ENCODE data around the gene PRKG1.

PRKG1 gene

DNA sequence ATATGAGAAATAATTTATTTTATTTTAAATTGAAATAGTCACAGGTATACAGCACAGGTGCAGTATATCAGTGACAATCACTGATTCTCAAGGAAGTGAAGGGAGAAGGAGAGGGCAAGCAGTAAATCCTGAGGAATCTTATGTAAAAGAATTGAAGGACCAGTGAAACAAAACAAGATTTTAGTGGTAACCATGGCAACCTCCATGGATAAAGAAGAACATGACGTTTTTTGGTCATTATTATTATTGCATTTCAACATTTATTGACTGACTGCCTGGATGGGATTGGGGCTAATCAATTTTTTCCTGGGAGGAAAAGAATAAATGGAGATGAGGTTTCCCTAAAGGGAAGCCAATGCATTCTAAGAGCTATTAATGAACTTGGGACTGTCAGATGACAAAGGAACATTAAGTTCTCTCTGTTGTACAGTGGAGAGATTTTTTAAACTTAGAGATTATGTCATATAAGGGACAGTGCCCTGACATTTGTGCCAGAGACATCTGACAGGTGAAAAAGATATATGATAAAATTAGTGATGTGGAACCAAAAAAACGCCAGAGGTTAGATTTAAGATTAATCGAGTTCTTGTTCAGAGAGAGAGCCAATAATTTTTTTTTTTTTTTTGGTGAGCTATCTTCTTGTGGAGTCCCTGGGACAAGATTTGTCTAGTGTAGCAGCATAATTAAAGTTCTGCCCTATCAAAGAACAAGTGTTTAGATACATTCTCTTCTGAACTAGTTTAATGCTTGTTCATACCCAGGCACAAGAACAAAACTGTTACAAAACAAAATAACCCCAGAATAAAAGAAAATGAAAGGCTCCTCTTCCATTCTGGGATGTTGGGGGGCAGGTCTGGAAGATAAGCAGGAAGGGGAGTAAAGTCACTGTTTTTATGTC is 345.2 kb downstream of the PRKG1 start:
- DNase-seq = no peak
- Histone ChIP-seq H3K36me3 (no peaks in the 10 kb centered on the region), H3K27me3 (ENCODE audit: insufficient read depth, low read depth, severe bottlenecking) (no peaks in the 10 kb centered on the region), H3K9me3 (ENCODE audit: severe bottlenecking) (no peaks in the 10 kb centered on the region), H3K4me3 (ENCODE audit: low read depth, low read length) (no peak overlapping the region), H3K27ac (no peak overlapping the region)
- TF ChIP-seq, protein P1, sequence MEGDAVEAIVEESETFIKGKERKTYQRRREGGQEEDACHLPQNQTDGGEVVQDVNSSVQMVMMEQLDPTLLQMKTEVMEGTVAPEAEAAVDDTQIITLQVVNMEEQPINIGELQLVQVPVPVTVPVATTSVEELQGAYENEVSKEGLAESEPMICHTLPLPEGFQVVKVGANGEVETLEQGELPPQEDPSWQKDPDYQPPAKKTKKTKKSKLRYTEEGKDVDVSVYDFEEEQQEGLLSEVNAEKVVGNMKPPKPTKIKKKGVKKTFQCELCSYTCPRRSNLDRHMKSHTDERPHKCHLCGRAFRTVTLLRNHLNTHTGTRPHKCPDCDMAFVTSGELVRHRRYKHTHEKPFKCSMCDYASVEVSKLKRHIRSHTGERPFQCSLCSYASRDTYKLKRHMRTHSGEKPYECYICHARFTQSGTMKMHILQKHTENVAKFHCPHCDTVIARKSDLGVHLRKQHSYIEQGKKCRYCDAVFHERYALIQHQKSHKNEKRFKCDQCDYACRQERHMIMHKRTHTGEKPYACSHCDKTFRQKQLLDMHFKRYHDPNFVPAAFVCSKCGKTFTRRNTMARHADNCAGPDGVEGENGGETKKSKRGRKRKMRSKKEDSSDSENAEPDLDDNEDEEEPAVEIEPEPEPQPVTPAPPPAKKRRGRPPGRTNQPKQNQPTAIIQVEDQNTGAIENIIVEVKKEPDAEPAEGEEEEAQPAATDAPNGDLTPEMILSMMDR (IDR thresholded peaks at IDR 0.05; ENCODE audit: low read depth, low read length) = no peak

DNA sequence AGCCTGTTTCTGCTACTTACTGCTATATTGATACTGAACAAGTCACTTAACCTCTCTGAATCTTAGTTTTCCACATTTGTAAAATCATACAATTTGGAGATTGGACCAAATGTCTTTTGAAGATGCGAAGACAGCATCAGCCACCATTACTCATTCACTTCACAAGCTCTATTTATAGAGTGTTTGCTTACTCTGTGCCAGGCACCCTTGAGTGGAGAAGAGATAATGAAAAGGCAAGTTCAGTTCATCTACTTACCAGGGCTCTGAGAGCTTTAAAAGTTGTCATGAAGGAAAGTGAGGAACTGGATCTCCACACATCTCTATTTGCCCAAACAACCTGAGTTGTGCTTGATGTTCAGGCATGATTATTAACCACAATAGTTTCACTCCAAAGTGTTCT is 347.6 kb downstream of the PRKG1 start:
- Histone ChIP-seq H3K4me3 (ENCODE audit: low read depth, low read length) (no peak overlapping the region), H3K27ac (no peak overlapping the region), H3K9me3 (ENCODE audit: severe bottlenecking) (no peaks in the 10 kb centered on the region), H3K27me3 (ENCODE audit: insufficient read depth, low read depth, severe bottlenecking) (no peaks in the 10 kb centered on the region), H3K36me3 (no peaks in the 10 kb centered on the region)
- DNase-seq = no peak
- TF ChIP-seq, protein P1 (IDR thresholded peaks at IDR 0.05; ENCODE audit: low read depth, low read length) = no peak

DNA sequence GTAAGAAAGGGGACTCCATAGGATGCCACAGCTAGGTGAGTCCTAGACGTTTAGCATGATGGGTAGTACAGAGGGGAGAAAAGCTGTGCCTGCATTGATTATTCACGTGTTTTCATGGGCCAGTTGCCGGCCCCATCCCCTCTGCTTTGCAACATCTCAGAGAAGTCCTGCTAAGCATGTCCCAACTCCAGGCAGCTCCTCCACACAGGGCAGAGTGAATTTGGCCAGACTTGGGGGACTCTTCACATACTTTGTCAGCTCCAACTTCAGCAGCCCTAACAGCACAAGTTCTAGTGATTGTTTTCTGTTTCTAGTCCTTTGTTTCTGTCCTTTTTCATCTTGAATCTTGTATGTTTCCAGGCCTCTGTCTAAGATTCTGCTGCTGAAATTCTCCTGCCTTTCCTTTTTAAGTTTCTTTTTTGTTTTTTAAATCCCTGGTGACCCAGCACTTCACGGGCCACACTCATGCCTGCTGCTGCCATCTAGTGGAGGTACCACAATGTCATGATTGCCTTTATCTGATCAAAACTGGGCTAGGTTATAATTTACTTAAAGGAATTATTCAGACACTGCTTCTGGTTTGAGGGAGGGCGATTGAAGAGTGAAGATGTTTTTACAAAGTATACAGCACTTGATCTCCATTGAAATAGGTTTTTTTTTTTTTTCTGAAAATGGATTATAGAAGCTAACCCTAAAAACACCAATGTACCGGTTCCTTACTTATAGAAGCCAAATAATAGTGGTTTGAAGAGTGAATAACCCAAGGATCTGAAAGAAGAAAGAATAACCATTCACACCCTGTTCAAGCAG is 348.2 kb downstream of the PRKG1 start:
- H3K27ac ChIP-seq = no peak overlapping the region

DNA sequence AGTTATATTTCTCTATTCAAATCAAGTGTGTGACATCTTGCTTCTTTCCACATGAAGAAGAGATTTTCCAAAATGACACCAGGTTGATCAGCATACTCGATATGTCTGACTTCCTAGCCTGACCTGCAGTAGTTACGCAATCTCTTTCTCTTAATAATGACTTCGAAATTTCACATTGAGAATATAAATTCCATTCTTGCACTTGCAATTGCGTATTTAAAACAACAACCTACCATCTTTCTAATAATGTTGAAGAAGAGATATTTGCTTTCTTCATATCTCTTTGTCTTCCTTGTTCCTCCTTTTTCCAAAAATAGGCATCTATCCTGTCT is 348.8 kb downstream of the PRKG1 start:
- TF ChIP-seq, protein P1 (IDR thresholded peaks at IDR 0.05; ENCODE audit: low read depth, low read length) = no peak
- H3K4me3 ChIP-seq (ENCODE audit: low read depth, low read length) = no peak overlapping the region
- H3K27me3 ChIP-seq (ENCODE audit: insufficient read depth, low read depth, severe bottlenecking) = no peaks in the 10 kb centered on the region
- no peaks in the 10 kb centered on the region for H3K9me3 ChIP-seq (ENCODE audit: severe bottlenecking)
- H3K36me3 ChIP-seq = no peaks in the 10 kb centered on the region
- no peak overlapping the region for H3K27ac ChIP-seq
- DNase-seq = no peak

More for the DNA sequence above, 348.2 kb downstream of the PRKG1 start:
- H3K36me3 ChIP-seq = no peaks in the 10 kb centered on the region
- no peaks in the 10 kb centered on the region for H3K9me3 ChIP-seq (ENCODE audit: severe bottlenecking)
- TF ChIP-seq, protein P1 (IDR thresholded peaks at IDR 0.05; ENCODE audit: low read depth, low read length) = peak; percentile 33; the same call in 1 of the 2 replicates
- H3K27me3 ChIP-seq (ENCODE audit: insufficient read depth, low read depth, severe bottlenecking) = no peaks in the 10 kb centered on the region
- H3K4me3 ChIP-seq (ENCODE audit: low read depth, low read length) = no peak overlapping the region
- peak; percentile 11 for DNase-seq

DNA sequence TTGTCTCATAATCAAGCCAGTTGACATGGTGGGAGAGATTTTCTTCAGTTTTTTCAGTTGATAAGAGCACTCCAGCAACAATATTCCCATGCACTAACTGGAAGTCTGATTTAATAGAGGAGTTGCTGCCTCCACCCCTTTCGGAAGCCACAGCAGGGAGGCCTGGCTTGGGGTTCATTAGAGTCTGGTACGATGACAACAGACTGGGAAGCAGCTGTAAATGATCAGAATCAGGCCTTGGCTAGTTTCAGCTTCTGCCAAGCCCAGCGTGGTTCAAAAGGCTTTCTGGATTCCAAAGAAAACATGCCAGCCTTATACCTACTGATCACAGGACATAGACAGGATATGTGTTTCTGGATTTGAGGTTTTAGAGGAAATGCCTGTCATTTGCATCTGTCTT is 351.1 kb downstream of the PRKG1 start:
- no peaks in the 10 kb centered on the region for H3K27me3 ChIP-seq (ENCODE audit: insufficient read depth, low read depth, severe bottlenecking)
- H3K36me3 ChIP-seq = no peaks in the 10 kb centered on the region
- no peak overlapping the region for H3K4me3 ChIP-seq (ENCODE audit: low read depth, low read length)
- no peak for DNase-seq
- H3K27ac ChIP-seq = no peak overlapping the region
- TF ChIP-seq, protein P1 (IDR thresholded peaks at IDR 0.05; ENCODE audit: low read depth, low read length) = no peak
- H3K9me3 ChIP-seq (ENCODE audit: severe bottlenecking) = no peaks in the 10 kb centered on the region

Measured in WERI-Rb-1 (cell line).